ENCODE results near the gene FRMD3. TPM values are rescaled to one million over a fixed set of nuclear protein-coding genes. Genes with fewer than 3 reads are reported as not detected.

Gene FRMD3
- total RNA-seq, 4 donors from 2014 or later: 15.9 to 28.6 (median 20.7) TPM

DNA sequence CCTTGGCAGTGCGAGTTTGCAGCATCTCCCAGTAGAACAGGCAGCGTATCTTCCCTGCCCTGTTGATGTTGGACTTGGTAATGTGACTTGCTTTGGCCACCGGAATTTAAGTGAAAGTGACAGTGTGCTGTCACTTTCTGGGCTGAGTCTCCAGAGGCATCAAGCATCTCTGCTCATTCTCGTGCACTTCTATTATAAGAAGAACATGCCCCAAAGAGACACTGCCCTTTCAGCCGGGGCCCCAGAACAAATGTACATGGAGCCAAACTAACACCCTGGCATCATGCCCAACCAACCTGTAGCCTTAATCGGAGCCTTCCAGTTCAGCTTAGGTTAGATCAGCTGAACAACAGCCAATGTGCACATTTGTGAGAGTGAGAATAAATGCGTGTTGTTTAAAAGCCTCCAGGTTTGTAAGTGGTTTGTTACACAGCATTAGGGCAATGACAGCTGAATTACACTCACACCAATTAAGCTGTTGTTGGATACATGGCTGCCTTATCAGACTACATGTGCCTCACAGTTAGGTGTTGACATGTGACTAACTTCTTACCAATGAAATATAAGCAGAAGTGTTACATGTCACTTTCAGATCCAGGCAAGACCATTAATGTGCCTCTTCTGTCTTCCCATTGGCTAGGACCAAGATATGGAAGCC lies 22.1 kb upstream of the FRMD3 start:
- H3K36me3 ChIP-seq: no peaks in the 10 kb centered on the region
- H3K4me3 ChIP-seq (replicated peaks in 1 of 3): no peak overlapping the region
- intact Hi-C loops (cut with DNase I): no loop called here
- no peaks in the 10 kb centered on the region for H3K9me3 ChIP-seq
- H3K4me1 ChIP-seq: no peaks in the 10 kb centered on the region
- no peak for DNase-seq
- no peak overlapping the region for H3K27ac ChIP-seq
- 76 to 81% methylated on average over 7 of the region's 7 CpGs for WGBS, 2 donors
- no peaks in the 10 kb centered on the region for H3K27me3 ChIP-seq
- no peak for TF ChIP-seq POLR2A (IDR thresholded peaks at IDR 0.05)
- TF ChIP-seq, protein P1, sequence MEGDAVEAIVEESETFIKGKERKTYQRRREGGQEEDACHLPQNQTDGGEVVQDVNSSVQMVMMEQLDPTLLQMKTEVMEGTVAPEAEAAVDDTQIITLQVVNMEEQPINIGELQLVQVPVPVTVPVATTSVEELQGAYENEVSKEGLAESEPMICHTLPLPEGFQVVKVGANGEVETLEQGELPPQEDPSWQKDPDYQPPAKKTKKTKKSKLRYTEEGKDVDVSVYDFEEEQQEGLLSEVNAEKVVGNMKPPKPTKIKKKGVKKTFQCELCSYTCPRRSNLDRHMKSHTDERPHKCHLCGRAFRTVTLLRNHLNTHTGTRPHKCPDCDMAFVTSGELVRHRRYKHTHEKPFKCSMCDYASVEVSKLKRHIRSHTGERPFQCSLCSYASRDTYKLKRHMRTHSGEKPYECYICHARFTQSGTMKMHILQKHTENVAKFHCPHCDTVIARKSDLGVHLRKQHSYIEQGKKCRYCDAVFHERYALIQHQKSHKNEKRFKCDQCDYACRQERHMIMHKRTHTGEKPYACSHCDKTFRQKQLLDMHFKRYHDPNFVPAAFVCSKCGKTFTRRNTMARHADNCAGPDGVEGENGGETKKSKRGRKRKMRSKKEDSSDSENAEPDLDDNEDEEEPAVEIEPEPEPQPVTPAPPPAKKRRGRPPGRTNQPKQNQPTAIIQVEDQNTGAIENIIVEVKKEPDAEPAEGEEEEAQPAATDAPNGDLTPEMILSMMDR (IDR thresholded peaks at IDR 0.05): no peak

DNA sequence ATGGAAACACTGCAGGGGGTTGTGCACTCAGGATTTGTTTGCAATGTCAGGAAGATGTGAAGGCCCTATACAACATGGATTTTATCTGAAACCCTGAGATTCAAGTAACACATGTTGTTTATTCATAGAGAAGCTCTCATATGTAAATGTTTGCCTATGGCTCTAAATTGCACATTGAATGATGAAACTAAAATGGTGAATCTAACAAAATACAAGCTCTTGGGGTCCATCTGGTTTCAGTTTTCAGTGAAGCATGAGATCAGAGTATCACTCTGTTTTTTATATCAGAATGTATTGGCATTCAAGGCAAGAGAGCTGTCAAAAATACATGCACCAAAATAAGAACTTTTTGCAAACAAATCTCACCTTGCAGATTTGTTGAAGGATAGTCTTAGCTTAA lies 19.6 kb upstream of the FRMD3 start:
- H3K9me3 ChIP-seq: no peaks in the 10 kb centered on the region
- H3K36me3 ChIP-seq: no peaks in the 10 kb centered on the region
- H3K4me3 ChIP-seq (replicated peaks in 1 of 3): no peak overlapping the region
- no peaks in the 10 kb centered on the region for H3K27me3 ChIP-seq
- no peak for DNase-seq
- TF ChIP-seq POLR2A (IDR thresholded peaks at IDR 0.05): no peak
- TF ChIP-seq, protein P1 (IDR thresholded peaks at IDR 0.05): no peak
- no peak overlapping the region for H3K27ac ChIP-seq
- intact Hi-C loops (cut with DNase I): no loop called here
- H3K4me1 ChIP-seq: no peaks in the 10 kb centered on the region

DNA sequence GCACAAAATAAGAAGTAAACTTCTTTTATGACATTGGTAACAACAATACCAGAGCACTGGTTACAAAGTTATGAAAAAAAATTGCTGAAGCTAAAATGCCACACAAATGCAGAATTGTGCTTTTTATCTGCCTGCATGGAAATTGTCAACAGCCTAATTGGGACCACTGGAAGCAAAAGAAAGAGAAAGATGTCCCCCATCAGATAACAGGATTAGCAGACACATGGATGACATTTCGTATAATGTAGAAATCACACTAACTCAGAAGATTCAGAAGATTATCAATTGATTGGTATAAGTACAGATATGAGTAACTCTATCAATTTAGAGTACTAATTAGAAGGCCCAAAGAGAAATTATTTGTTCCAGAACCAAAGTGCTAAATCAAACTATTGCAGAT lies 19.1 kb upstream of the FRMD3 start:
- WGBS, 2 donors: 96 to 100% methylated on average over 1 of the region's 1 CpG
- no peak for TF ChIP-seq POLR2A (IDR thresholded peaks at IDR 0.05)
- TF ChIP-seq, protein P1 (IDR thresholded peaks at IDR 0.05): no peak
- DNase-seq: no peak
- Histone ChIP-seq H3K36me3 (no peaks in the 10 kb centered on the region), H3K9me3 (no peaks in the 10 kb centered on the region), H3K27me3 (no peaks in the 10 kb centered on the region), H3K4me1 (no peaks in the 10 kb centered on the region), H3K27ac (no peak overlapping the region), H3K4me3 (replicated peaks in 1 of 3) (no peak overlapping the region)
- intact Hi-C loops (cut with DNase I): no loop called here

DNA sequence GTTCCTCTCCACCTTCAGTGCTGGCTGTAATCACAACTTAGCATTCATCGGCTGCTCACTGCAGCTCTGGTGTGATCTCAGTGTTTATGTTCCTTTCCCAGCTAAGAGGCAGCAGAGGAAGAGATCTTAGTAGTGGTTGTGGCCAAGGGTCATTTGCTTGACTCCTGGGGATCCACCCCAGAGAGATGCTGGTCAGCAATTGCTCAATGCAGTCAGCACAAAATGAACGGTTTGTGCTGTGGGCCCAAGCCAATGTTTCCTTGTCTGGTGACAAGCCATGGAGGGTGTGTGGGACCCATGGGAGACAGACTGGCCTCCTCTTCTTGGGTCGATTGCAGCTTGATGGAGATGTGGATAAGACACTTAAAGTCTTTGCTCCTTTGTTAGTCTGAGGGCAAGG lies 16.1 kb upstream of the FRMD3 start:
- Histone ChIP-seq H3K27ac (no peak overlapping the region), H3K36me3 (no peaks in the 10 kb centered on the region), H3K27me3 (no peaks in the 10 kb centered on the region), H3K9me3 (no peaks in the 10 kb centered on the region), H3K4me1 (no peaks in the 10 kb centered on the region), H3K4me3 (replicated peaks in 1 of 3) (no peak overlapping the region)
- no peak for TF ChIP-seq POLR2A (IDR thresholded peaks at IDR 0.05)
- TF ChIP-seq, protein P1 (IDR thresholded peaks at IDR 0.05): no peak
- 83 to 88% methylated on average over 3 of the region's 3 CpGs for WGBS, 2 donors
- intact Hi-C loops (cut with DNase I): no loop called here
- DNase-seq: peak; percentile 7 to 22

DNA sequence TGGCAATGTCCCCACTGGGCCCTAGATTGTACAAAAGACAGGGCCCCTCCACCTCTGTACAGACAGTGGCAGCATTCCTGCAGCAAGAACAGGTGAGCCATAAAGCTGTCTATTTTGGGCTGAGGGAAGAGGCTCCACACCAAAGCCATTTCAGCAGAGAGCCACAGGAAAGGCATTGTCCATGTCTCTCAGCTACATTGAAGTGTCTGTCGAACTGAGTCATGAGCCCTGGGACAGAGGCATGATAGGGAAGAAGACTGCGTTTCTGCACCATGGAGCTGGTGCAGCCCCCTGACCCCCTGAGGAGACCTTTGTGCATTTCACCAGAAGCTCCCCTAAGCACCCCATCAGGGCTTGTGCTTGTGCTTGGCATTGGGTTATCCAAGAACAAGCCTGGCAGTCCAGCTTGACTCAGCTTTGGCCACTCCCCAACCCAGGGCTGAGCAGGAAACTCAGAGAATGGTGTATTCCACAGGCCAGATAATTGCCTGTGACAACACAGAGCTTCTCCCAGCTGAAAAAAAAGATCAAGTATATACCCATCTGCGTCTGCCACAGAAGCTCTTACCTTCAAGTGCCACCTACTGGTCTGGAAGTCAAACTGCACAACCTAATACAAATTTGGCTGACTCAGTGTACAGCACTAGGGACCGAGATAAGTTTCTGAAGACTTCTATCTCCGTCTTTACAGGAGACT lies 5.9 kb upstream of the FRMD3 start:
- intact Hi-C loops (cut with DNase I): no loop called here
- peak; percentile 22 to 30 for DNase-seq
- WGBS, 2 donors: 56 to 59% methylated on average over 5 of the region's 5 CpGs

More for the DNA sequence above, 5.9 kb upstream of the FRMD3 start:
- Histone ChIP-seq H3K4me3 (replicated peaks in 1 of 3) (no peak overlapping the region), H3K27ac (no peak overlapping the region), H3K27me3 (no peaks in the 10 kb centered on the region), H3K36me3 (no peaks in the 10 kb centered on the region), H3K4me1 (peaks cover 0 to 2% of the 10 kb centered on the region in 2 donors), H3K9me3 (no peaks in the 10 kb centered on the region)
- TF ChIP-seq, protein P1 (IDR thresholded peaks at IDR 0.05): peak; percentile 49 to 88 (median 77)
- no peak for TF ChIP-seq POLR2A (IDR thresholded peaks at IDR 0.05)

Data from thyroid gland (tissue), 4 donors.